MM.1S (cell line): Measurements from ENCODE around the gene PPM1F.

ENCODE experiments used
- CTCF ChIP-seq: fragments of 300-600 bp; sonication (generic); IDR thresholded peaks from 2 replicates; pipeline ENCODE4 v1.5.1; 2016; ENCODE audit warnings: antibody characterized with exemption, low read length, mixed read lengths
- EZH2 ChIP-seq: fragments of 300-600 bp; sonication (generic); optimal IDR thresholded peaks from 2 replicates; pipeline ENCODE3; 2017; ENCODE audit warnings: low read depth, mild to moderate bottlenecking, antibody characterized with exemption, low read length, mixed read lengths
- EZH2phosphoT487 ChIP-seq: fragments of 300-600 bp; sonication (generic); IDR thresholded peaks from 2 replicates; pipeline ENCODE4 v1.6.1; 2018; ENCODE audit warnings: antibody characterized with exemption, low read length

GRCh38 chr22:21949569-21949918, 3.1 kb downstream of the PPM1F start:
- TF ChIP-seq CTCF: no peak
- no peak for TF ChIP-seq EZH2phosphoT487
- no peak for TF ChIP-seq EZH2
